Hepatic stellate cell (primary cell): ENCODE measurements around the gene NTNG2.
A peak's percentile ranks its signal among the peaks of the same experiment; 100 is the strongest.

Experiments
- DNase-seq: peaks from one replicate; pipeline ENCODE4 v3.0.0; 2011; ENCODE audit warnings: low spot score

The NTNG2 gene

GRCh38 chr9:132235894-132236661 lies 74.2 kb downstream of the NTNG2 start:
- peak; percentile 87 for DNase-seq

GRCh38 chr9:132236662-132237311 lies 74.9 kb downstream of the NTNG2 start:
- DNase-seq: no peak

- DNase-seq: no peak
These were observed 75.6 kb downstream of the NTNG2 start for GRCh38 chr9:132237481-132237880.

- no peak for DNase-seq
These were observed 76.4 kb downstream of the NTNG2 start for GRCh38 chr9:132238026-132238972.

GRCh38 chr9:132238992-132239391 lies 77.1 kb downstream of the NTNG2 start:
- no peak for DNase-seq

- no peak for DNase-seq
These were observed 77.7 kb downstream of the NTNG2 start for GRCh38 chr9:132239518-132239917.

- DNase-seq: no peak
These were observed 78.4 kb downstream of the NTNG2 start for GRCh38 chr9:132239999-132240840.

GRCh38 chr9:132240841-132241482 lies 79.1 kb downstream of the NTNG2 start:
- peak; percentile 95 for DNase-seq

GRCh38 chr9:132241483-132241839 lies 79.6 kb downstream of the NTNG2 start:
- DNase-seq: no peak

GRCh38 chr9:132241840-132242620 lies 80.2 kb downstream of the NTNG2 start:
- no peak for DNase-seq

- DNase-seq: no peak
These were observed 80.8 kb downstream of the NTNG2 start for GRCh38 chr9:132242621-132243155.

GRCh38 chr9:132243156-132244074 lies 81.6 kb downstream of the NTNG2 start:
- no peak for DNase-seq

GRCh38 chr9:132244582-132245455 lies 83.0 kb downstream of the NTNG2 start:
- peak; percentile 67 for DNase-seq

- DNase-seq: no peak
These were observed 83.6 kb downstream of the NTNG2 start for GRCh38 chr9:132245465-132245864.

GRCh38 chr9:132247942-132248341 lies 86.1 kb downstream of the NTNG2 start:
- DNase-seq: no peak

- no peak for DNase-seq
These were observed 87.3 kb downstream of the NTNG2 start for GRCh38 chr9:132249123-132249522.

GRCh38 chr9:132249690-132250089 lies 87.8 kb downstream of the NTNG2 start:
- no peak for DNase-seq
